Suprapubic skin (tissue), 4 donors: ENCODE measurements around the gene CUL7. TPM values are rescaled to one million over a fixed set of nuclear protein-coding genes. Genes with fewer than 3 reads are reported as not detected.

Experiments used
- DNase-seq, 2 donors: peaks; one replicate each; pipeline ENCODE4 v3.0.0-alpha.2; 2019; ENCODE audit warnings: low spot score in 2 of 2
- H3K27ac ChIP-seq: fragments of 200-600 bp; sonication (generic); one replicate; pipeline ENCODE4 v1.5.1; 2019
- H3K27me3 ChIP-seq: fragments of 200-600 bp; sonication (generic); one replicate; pipeline ENCODE4 v1.5.1; 2019
- H3K36me3 ChIP-seq: fragments of 200-600 bp; sonication (generic); one replicate; pipeline ENCODE4 v1.5.1; 2019
- H3K4me1 ChIP-seq: fragments of 200-600 bp; sonication (generic); one replicate; pipeline ENCODE4 v1.5.1; 2019
- H3K4me3 ChIP-seq: fragments of 200-600 bp; sonication (generic); one replicate; pipeline ENCODE4 v1.5.1; 2019; ENCODE audit warnings: mild to moderate bottlenecking
- H3K9me3 ChIP-seq: fragments of 200-600 bp; sonication (generic); one replicate; pipeline ENCODE4 v1.5.1; 2019
- EP300 ChIP-seq: sonication (generic); formaldehyde crosslinking; IDR thresholded peaks from one replicate; pipeline ENCODE4 v1.6.1; 2017; ENCODE audit warnings: antibody characterized with exemption
- POLR2A ChIP-seq, 2 donors: fragments of 450-650 bp; IDR thresholded peaks; one replicate each; pipeline ENCODE4 v1.6.1; 2017; ENCODE audit warnings: antibody characterized with exemption in 2 of 2, mild to moderate bottlenecking in 2 of 2, moderate library complexity in 2 of 2
- POLR2AphosphoS5 ChIP-seq, 3 donors: sonication (generic); formaldehyde crosslinking; IDR thresholded peaks; one replicate each; pipeline ENCODE4 v1.6.1; 2017; ENCODE audit warnings: antibody characterized with exemption in 3 of 3
- WGBS: methylation state at CpG from one replicate; pipeline ENCODE4 v1.1.5; 2018; 5-methylcytosine and 5-hydroxymethylcytosine counted together
- total RNA-seq, 4 donors: library from RNA; depleted of rRNA; stranded (reverse); fragments of >200 nt; gene quantifications; one replicate each; pipeline ENCODE4 v1.1.0, GENCODE V29; 2016
- TF ChIP-seq, protein P1 (sequence below), 2 donors: fragments of 200-600 bp in 1 of 2; fragments of 450-650 bp in 1 of 2; sonication (generic) in 1 of 2; IDR thresholded peaks; one replicate each; pipeline ENCODE4 v1.5.1; 2016 to 2019; ENCODE audit warnings: antibody characterized with exemption in 2 of 2, mild to moderate bottlenecking in 1 of 2, moderate library complexity in 1 of 2

The CUL7 gene
- total RNA-seq, 4 donors from 2014 or later: 12.3 to 22.2 (median 15.5) TPM

DNA sequence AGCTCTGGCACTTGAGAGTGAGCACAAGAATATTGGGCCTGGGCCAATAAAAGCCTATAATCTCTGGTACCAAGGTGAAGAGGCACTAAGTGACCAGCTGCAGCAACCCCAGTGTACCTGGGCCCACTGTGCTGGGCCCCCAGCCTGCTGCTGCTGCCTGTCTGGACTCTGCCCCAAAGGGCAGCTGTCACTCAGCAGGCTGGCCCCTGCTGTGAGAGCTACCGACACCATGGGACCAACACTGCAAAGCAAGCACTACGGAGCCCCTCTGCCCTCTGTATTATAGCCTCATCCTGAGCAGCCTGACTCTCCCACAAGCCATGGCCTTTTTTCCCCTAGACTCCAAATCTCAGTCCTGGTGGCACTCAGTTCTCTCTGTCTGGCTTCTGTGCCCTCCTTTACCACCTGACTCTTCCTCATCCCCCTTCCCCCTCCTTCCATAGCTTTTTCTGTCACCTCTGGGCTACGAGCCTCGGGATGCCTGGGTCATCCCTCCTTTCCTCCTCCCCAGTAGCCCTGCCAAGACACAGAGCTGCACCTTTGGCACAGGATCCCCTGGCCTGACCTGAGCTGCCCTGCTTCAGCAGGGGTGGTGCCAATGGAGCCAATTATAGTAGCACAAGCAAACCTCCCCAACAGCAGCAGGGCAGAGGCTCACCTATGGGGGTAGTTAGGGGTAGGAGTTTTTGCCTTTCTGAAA, 18.0 kb downstream of the CUL7 start:
- no peak for DNase-seq
- 62% methylated on average over 4 of the region's 4 CpGs for WGBS
- TF ChIP-seq EP300 (no peak), POLR2A (IDR thresholded peaks at IDR 0.05) (no peak), POLR2AphosphoS5 (IDR thresholded peaks at IDR 0.05) (no peak)
- TF ChIP-seq, protein P1, sequence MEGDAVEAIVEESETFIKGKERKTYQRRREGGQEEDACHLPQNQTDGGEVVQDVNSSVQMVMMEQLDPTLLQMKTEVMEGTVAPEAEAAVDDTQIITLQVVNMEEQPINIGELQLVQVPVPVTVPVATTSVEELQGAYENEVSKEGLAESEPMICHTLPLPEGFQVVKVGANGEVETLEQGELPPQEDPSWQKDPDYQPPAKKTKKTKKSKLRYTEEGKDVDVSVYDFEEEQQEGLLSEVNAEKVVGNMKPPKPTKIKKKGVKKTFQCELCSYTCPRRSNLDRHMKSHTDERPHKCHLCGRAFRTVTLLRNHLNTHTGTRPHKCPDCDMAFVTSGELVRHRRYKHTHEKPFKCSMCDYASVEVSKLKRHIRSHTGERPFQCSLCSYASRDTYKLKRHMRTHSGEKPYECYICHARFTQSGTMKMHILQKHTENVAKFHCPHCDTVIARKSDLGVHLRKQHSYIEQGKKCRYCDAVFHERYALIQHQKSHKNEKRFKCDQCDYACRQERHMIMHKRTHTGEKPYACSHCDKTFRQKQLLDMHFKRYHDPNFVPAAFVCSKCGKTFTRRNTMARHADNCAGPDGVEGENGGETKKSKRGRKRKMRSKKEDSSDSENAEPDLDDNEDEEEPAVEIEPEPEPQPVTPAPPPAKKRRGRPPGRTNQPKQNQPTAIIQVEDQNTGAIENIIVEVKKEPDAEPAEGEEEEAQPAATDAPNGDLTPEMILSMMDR (IDR thresholded peaks at IDR 0.05): no peak
- Histone ChIP-seq H3K4me3 (no peak overlapping the region), H3K9me3 (no peaks in the 10 kb centered on the region), H3K36me3 (peaks cover 83% of the 10 kb centered on the region), H3K4me1 (no peaks in the 10 kb centered on the region), H3K27ac (no peak overlapping the region), H3K27me3 (no peaks in the 10 kb centered on the region)

DNA sequence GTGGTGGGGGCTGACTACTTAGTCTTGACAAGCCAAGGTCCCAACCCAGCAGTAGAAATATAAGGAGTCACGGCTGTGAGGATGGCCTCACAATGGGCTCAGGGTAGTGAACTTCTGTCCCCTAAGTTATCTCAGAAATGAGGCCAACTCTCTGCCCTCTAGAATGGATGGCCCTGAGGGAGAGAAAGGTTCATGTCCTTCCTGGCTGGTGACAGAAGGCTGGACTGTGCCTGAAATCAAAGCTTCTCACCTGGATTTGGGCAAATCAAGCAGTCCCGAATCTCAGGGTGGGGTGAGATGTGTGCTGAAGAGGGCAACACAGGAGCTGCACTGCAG, 19.5 kb downstream of the CUL7 start:
- no peak overlapping the region for H3K27ac ChIP-seq
- H3K27me3 ChIP-seq: no peaks in the 10 kb centered on the region
- no peak for DNase-seq
- H3K4me3 ChIP-seq: no peak overlapping the region
- TF ChIP-seq POLR2AphosphoS5 (IDR thresholded peaks at IDR 0.05) (no peak), EP300 (no peak), POLR2A (IDR thresholded peaks at IDR 0.05) (no peak)
- TF ChIP-seq, protein P1 (IDR thresholded peaks at IDR 0.05): no peak
- 97% methylated on average over 2 of the region's 2 CpGs for WGBS
- no peaks in the 10 kb centered on the region for H3K9me3 ChIP-seq
- H3K4me1 ChIP-seq: no peaks in the 10 kb centered on the region
- H3K36me3 ChIP-seq: peaks cover 86% of the 10 kb centered on the region

DNA sequence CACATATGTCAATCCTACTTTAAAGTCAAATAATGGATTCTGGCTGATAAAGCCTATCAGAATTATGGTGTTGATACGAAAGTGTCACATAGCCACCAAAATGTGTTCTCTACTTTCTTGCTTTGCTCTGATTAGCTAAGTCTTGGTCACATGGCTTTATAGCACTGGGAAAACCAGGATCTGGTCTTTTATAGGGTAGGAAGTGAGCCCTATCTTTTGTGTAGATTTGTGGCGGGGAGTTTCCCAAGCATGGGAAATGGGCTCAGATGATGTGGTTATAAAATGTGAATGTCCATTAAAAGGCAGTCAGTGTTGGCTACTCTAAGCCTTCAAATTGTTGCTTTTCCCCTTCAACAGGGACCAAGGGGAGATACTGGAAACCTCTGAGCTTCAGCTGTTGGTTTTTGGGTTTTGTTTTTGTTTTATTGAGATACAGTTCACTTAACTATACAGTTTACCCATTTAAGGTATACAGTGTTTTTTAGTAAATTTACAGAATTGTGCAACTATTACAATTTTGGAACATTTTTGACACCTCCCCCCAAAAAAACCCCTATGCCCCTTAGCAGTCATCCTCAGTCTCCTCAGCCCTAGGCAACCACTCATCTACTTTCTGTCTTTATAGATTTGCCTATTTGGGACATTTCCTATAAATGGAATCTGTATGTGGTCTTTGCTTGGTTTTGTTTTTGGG, 20.0 kb downstream of the CUL7 start:
- no peak for DNase-seq
- Histone ChIP-seq H3K4me1 (no peaks in the 10 kb centered on the region), H3K27ac (no peak overlapping the region), H3K9me3 (no peaks in the 10 kb centered on the region), H3K4me3 (no peak overlapping the region), H3K36me3 (peaks cover 86% of the 10 kb centered on the region), H3K27me3 (no peaks in the 10 kb centered on the region)
- 84% methylated on average over 2 of the region's 2 CpGs for WGBS
- TF ChIP-seq EP300 (no peak), POLR2AphosphoS5 (IDR thresholded peaks at IDR 0.05) (no peak), POLR2A (IDR thresholded peaks at IDR 0.05) (no peak)
- TF ChIP-seq, protein P1 (IDR thresholded peaks at IDR 0.05): no peak

DNA sequence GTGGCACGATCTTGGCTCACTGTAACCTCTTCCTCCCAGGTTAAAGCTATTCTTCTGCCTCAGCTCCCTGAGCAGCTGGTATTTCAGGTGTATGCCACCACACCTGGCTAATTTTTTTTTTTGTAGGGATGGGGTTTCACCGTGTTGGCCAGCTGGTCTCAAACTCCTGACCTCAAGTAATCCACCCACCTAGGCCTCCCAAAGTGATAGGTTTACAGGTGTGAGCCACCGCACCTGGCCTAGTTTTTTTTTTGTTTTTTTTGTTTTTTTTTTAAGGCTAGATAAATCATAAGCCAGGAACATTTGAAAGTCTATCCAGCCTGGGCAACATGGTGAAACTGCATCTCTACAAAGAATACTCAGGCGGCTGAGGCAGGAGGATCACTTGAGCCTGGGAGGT, 21.3 kb downstream of the CUL7 start:
- no peaks in the 10 kb centered on the region for H3K4me1 ChIP-seq
- H3K27ac ChIP-seq: no peak overlapping the region
- no peak overlapping the region for H3K4me3 ChIP-seq
- WGBS: 90% methylated on average over 4 of the region's 4 CpGs
- TF ChIP-seq, protein P1 (IDR thresholded peaks at IDR 0.05): no peak
- TF ChIP-seq POLR2AphosphoS5 (IDR thresholded peaks at IDR 0.05) (no peak), EP300 (no peak), POLR2A (IDR thresholded peaks at IDR 0.05) (no peak)
- H3K9me3 ChIP-seq: no peaks in the 10 kb centered on the region
- peaks cover 86% of the 10 kb centered on the region for H3K36me3 ChIP-seq
- no peaks in the 10 kb centered on the region for H3K27me3 ChIP-seq
- no peak for DNase-seq

DNA sequence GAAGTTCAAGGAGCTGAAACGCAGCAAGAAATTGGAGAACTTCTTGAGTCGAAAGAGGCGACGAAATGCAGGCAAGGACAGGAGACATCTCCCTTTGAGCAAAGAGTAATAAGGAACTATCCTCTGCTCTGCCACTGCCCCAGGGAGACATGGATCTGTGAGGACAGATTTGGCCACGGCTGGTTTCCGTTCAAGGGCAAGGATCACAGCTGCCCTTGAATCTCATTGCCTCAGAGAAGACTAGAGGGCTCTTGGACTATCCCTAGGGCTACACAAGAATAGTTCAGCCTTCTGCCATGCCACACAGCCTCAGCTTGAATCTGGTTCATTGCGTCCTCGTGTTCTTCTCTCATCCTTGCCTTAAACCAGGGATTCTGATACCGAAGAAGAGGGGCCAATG, 24.5 kb downstream of the CUL7 start:
- Histone ChIP-seq H3K27ac (no peak overlapping the region), H3K9me3 (no peaks in the 10 kb centered on the region), H3K36me3 (peaks cover 88% of the 10 kb centered on the region), H3K4me3 (no peak overlapping the region), H3K4me1 (peaks cover 4% of the 10 kb centered on the region), H3K27me3 (no peaks in the 10 kb centered on the region)
- DNase-seq: no peak
- no peak for TF ChIP-seq EP300
- TF ChIP-seq, protein P1 (IDR thresholded peaks at IDR 0.05): no peak
- no peak for TF ChIP-seq POLR2AphosphoS5 (IDR thresholded peaks at IDR 0.05)
- no peak for TF ChIP-seq POLR2A (IDR thresholded peaks at IDR 0.05)
- 87% methylated on average over 9 of the region's 9 CpGs for WGBS
